ENCODE data around the gene MAPK7.
A peak's percentile ranks its signal among the peaks of the same experiment; 100 is the strongest.

The MAPK7 gene

GRCh38 chr17:19337712-19338023 is 40.6 kb upstream of the MAPK7 start:
- no peak for TF ChIP-seq CTCF (conservative IDR thresholded peaks at IDR 0.05; ENCODE audit: low read depth, low read length)
- H3K4me3 ChIP-seq (ENCODE audit: low read length) = no peak overlapping the region
- no peak for DNase-seq (ENCODE audit: low read depth)

GRCh38 chr17:19338031-19338990 is 40.0 kb upstream of the MAPK7 start:
- DNase-seq (ENCODE audit: low read depth) = peak; percentile 26
- peak; percentile 79 for TF ChIP-seq CTCF (conservative IDR thresholded peaks at IDR 0.05; ENCODE audit: low read depth, low read length)
- H3K4me3 ChIP-seq (ENCODE audit: low read length) = no peak overlapping the region

GRCh38 chr17:19339341-19339815 is 38.9 kb upstream of the MAPK7 start:
- no peak for TF ChIP-seq CTCF (conservative IDR thresholded peaks at IDR 0.05; ENCODE audit: low read depth, low read length)
- no peak for DNase-seq (ENCODE audit: low read depth)
- H3K4me3 ChIP-seq (ENCODE audit: low read length) = no peak overlapping the region

GRCh38 chr17:19341211-19341631 is 37.1 kb upstream of the MAPK7 start:
- no peak overlapping the region for H3K4me3 ChIP-seq (ENCODE audit: low read length)
- TF ChIP-seq CTCF (conservative IDR thresholded peaks at IDR 0.05; ENCODE audit: low read depth, low read length) = no peak
- DNase-seq (ENCODE audit: low read depth) = no peak

- H3K4me3 ChIP-seq (ENCODE audit: low read length) = no peak overlapping the region
- no peak for TF ChIP-seq CTCF (conservative IDR thresholded peaks at IDR 0.05; ENCODE audit: low read depth, low read length)
- DNase-seq (ENCODE audit: low read depth) = no peak
Observed at GRCh38 chr17:19341641-19342610, 36.4 kb upstream of the MAPK7 start.

- no peak overlapping the region for H3K4me3 ChIP-seq (ENCODE audit: low read length)
- no peak for DNase-seq (ENCODE audit: low read depth)
- no peak for TF ChIP-seq CTCF (conservative IDR thresholded peaks at IDR 0.05; ENCODE audit: low read depth, low read length)
Observed at GRCh38 chr17:19342611-19343255, 35.6 kb upstream of the MAPK7 start.
